ENCODE results near the gene PLA2G4C.
"Not testable (repeated sequence)": the region's sequence is repeated elsewhere in the genome, so short reads cannot be mapped to it uniquely, and the experiment has no call there.

Gene PLA2G4C

DNA sequence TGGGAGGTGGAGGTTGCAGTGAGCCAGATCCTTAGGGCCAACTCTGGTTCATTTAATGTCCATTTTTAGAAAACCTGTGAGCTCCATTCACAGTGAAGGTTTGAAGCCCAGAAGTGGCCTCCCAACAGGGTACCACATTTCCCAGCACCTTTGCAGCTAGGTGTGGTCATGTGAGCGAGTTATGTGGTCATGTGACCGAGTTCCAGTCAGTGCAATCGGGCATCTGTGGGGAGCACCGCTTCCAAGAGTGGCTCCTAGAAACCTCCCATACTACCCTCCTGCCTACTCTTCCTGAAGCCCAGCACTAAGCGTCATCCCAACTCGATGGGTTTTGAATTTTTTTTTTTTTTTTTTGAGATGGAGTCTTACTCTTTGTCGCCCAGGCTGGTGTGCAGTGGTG is 663 bp upstream of the PLA2G4C start:
- DNase-seq = no peak

DNA sequence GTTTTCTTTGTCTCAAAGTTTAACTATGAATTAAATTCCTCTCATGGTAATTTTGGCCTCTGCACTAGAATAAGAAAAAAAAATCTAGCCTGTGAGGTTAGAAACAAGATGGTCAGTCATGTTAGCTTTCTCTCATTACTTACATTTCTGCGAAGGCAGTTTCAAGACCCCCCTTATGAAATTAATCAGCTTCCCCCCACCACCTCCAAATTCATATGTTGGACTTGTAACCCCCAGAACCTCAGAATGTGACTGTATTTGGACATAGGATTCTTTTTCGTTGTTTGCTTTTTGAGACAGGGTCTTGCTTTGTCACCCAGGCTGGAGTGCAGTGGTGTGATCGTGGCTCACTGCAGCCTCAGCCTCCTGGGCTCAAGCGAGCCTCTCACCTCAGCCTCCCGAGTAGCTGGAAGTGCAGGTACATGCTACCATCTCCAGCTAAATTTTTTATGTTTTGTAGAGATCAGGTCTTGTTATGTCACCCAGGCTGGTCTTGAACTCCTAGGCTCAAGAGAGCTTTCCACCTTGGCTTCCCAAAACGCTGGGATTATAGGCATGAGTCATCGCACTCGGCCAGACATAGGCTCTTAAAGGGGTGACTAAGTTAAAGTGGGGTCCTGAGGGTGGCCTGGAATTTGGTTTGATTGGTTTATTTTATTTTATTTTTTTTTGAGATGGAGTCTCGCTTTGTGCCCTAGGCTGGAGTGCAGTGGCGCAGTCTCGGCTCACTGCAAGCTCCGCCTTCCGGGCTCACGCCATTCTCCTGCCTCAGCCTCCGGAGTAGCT is 1.4 kb downstream of the PLA2G4C start:
- no peak for DNase-seq

DNA sequence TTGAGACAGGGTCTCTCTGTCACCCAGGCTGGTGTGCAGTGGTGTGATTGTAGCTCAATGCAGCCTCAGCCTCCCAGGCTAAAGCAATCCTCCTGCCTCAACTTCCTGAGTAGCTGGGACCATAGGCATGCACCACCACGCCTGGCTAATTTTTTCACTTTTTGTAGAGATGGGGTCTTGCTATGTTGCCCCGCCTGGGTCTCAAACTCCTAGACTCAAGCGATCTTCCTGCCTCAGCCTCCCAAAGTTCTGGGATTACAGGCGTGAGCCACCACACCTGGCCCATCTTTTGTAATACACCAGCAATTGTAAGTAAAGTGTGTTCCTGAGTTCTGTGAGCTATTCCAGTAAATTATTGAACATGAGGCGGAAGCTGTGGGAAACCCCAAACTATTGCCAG is 6.7 kb downstream of the PLA2G4C start:
- DNase-seq = no peak

DNA sequence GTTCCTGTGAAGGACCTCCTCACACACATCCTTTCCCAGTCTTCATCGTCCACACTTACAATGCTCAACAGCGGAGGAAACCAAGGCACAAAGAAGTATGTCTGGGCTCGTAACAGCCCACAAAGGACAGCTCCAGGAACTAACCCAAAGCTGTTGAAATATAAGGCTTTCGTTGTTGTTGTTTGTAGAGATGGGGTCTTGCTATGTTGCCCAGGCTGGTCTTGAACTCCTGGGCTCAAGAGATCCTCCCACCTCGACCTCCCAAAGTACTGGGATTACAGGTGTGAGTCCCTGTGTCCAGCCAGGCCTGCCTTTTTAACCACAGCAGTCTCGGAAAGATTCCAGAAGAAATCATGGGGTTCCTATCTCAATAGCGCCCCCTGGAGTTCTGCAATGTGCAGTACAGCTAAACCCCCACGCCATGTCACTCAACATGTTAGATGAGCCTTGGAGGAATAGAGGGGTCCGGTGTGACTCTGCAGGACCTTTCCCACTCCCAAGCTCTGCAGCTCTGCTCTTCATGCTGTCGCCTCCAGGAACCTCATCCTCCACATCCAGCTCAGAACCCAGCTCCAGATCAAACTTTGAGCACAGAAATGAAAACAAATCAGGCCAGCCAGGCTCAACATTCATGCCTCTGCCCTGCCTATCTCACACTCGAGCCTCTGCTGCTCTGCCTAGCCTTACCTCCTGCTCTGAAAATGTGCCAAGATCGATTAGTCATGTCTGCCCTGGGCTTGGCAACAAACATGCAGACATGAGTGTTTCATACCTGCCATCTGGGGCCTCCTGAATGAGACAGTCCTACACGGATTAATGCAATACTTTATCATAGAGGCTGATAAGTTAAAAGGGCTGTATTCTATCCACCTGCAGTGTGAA is 7.5 kb downstream of the PLA2G4C start:
- peak; percentile 39 to 46 for DNase-seq

DNA sequence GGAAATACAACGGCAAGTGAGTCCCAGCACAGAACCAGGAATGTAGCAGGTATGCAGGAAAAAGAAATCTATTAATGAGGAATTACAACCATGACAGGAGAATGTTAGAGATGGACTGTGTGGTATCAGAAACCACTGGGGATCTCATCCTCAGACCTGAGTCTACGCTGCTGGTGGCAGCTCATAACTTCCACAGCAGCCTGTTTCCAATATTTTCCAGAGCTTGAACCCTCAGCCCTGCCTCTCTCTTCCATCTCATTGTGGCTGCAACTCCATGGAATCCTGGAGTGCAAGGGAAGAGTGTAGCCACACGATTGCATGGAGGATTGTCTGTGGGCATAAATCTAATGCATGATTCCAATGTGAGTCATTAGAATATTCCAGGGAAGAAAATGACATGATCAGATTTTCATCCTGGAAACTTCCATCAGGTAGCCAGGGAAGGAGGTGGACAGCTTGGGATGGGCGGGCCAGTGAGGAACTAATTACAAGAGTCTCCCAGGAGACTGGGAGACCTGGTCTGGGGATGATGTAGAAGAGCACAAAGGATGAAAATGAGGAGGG is 14.9 kb downstream of the PLA2G4C start:
- no peak for DNase-seq

DNA sequence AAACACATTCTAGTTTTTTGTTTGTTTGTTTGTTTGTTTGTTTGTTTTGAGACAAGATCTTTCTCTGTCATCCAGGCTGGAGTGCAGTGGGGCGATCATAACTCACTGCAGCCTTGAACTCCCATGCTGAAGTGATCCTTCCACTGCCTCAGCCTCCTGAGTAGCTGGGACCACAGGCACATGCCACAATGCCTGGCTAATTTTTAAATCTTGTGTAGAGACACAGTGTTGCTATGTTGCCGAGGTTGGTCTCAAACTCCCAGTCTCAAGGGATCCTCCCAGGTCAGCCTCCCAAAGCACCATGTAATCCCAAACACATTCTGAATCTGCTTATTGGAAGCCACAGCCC is 15.8 kb downstream of the PLA2G4C start:
- DNase-seq = no peak

DNA sequence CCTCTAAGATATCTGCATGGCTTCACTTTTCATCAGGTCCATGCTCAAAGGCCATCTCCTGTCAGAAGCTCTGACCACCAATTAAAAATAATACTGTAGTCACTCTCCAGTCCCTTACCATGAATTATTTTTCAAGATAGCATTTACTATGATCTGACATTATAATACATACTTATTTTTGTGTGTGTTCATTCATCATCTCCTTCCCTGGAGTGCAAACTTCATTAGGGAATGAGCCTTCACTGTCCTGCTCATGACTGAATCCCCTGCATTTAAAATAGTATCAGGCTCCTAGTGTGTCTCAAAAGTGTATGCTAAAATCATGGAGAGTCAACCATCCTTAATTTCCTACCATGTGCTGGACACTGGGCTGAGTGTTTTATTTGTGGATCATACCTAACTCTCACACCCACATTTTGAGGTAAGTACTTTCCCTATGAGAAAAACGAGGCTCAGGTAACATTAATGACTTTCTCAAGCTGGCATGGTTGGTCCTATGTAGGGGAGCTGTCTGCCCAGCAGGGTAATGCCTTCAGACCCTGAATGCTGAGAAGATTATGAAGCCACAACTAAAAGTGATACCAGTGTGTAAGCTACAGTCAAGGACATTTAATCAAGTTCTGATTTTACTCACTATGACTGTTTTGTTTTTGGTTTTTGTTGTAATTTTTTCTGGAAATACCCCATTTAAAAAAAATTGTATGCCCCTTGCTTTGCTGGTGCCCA is 16.3 kb downstream of the PLA2G4C start:
- no peak for DNase-seq

DNA sequence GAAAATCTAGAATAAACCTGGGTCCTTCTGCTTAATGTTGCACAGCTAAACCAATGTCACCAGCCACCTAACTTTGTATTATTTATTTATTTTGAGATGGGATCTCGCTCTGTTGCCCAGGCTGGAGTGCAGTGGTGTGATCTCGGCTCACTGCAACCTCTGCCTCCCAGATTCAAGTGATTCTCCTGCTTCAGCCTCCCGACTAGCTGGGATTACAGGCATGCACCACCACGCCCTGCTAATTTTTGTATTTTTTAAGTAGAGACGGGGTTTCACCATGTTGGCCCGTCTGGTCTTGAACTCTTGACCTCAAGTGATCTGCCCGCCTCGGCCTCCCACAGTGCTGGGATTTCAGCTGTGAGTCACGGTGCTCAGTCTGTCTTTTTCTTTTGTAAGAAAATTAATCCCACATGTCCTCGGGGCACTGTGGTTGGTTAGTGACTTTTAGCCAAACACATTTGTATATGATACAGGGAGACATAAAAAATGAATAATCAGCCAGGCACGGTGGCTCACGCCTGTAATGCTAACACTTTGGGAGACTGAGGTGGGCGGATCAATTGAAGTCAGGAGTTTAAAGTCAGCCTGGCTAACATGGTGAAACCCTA is 19.4 kb downstream of the PLA2G4C start:
- DNase-seq = not testable (repeated sequence)

DNA sequence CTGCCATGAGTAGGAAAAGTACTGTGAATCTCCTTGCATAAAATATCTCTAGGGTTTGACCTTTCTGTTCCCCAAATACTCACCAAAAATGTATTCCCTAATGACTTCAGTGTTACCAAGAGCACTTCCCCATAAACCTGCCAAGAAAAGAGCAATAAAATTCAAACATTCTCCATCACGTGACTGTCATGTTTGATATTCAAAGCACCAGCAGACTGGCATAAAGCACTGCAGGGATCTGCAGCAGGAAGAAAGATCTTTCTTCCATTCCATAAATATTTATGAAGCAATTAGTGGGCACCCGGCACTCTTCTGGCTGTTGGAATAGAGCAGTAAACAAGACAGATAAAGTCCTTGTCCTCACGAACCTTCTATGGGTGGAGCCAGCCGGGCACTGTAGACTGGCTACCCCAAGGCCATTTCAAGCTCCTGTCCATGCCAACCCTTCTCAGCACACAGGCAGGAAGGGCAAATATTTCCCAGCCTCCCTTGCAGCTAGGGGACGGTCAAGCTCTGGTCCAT is 20.3 kb downstream of the PLA2G4C start:
- no peak for DNase-seq

DNA sequence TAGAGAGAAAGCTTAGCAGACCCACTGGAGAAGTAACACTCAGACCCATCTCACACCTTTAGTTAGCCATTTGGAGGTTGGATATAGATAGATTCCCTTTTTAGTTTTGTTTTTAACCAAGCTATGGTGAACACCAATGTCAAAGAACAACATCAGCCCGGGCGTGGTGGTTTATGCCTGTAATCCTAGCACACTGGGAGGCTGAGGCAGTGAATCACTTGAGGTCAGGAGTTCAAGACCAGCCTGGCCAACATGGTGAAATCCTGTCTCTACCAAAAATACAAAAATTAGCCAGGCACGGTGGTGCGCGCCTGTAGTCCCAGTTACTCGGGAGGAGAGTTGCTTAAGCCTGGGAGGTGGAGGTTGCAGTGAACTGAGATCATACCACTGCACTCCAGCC is 21.6 kb downstream of the PLA2G4C start:
- DNase-seq = not testable (repeated sequence)

DNA sequence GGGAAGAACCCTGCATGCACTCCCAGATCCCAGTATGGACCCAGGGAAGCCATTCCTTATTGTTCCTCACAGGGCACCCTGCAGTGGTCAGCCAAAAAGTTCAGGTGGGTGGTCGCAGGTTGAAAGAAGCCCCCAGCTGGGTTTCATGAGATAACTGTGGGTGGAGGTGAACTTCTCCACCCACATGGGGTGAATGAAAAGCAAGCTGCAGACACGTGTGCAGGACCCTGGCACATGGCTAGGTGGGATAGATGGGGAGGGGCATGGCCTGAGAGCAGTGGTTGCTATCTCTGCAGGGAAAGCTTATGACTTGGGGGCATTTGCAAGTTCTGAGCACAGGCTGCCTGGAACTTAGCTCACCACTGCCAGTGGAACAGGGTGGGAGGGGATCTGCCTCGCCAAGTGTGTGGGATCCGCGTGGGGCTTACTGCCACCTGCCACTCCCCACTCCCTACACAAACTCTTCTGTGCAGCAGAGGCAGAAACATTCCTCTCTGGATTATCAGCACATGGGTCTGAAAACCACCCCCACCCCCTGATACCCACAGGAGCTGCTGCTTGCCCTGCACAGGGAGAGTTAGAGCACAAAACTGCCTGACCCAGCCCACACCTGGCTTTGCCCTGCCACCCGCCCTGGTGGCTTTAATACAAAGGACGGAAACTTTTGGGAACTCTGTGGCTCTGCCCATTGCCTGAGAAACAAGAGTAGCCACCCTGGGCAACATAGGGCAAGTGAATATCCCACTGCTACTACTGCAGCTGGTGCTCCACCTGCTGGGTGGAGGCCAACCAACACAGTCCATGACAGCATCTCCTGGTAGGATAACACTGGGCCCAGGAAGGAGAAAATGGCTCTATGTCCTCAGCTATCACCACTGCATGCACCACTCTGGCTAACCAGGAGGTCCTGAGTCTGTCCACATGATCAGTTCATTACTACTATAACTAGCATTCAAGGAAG is 24.4 kb downstream of the PLA2G4C start:
- DNase-seq = no peak

DNA sequence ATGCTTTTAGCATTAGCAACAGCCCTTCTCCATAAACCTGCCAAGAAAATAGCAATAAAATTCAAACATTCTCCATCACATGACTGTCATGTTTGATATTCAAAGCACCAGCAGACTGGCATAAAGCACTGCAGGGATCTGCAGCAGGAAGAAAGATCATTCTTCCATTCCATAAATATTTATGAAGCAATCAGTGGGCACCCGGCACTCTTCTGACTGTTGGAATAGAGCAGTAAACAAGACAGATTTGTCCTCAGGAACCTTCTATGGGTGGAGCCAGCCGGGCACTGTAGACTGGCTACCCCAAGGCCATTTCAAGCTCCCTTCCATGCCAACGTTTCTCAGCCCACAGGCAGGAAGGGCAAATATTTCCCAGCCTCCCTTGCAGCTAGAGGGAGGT is 25.5 kb downstream of the PLA2G4C start:
- DNase-seq = no peak

DNA sequence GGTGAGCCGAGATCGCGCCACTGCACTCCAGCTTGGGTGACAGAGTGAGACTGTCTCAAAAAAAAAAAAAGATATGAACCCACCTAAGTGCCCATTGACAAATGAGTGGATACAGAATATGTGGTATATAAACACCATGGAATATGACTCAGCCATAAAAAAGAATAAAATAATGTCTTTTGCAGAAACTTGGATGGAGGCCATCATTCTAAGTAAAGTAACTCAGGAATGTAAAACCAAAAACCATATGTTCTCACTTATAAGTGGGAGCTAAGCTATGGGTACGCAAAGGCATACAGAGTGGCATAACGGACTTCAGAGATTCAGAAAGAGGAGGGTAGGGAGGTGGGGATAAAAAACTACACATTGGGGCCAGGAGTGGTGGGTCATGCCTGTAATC is 29.5 kb downstream of the PLA2G4C start:
- DNase-seq = no peak

DNA sequence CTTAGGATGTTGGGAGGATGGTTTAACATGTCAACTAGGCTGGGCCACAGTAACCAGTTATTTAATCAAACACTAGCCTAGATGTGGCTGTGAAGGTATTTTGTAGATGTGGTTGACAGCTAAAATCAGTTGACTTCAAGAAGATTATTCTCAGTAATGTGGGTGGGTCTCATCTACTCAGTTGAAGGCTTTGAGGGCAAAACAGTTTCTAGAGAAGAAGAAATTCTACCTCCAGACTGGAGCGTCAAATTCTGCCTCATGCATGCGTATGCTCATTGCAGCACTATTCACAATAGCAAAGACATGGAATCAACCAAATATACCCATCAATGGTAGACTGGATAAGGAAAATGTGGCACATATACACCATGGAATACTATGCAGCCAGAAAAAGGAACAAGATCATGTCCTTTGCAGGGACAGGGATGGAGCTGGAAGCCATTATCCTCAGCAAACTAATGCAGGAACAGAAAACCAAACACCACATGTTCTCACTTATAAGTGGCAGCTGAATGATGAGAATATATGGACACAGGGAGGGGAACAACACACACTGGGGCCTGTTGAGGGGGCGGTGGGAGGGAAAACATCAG is 40.3 kb downstream of the PLA2G4C start:
- DNase-seq = not testable (repeated sequence)

DNA sequence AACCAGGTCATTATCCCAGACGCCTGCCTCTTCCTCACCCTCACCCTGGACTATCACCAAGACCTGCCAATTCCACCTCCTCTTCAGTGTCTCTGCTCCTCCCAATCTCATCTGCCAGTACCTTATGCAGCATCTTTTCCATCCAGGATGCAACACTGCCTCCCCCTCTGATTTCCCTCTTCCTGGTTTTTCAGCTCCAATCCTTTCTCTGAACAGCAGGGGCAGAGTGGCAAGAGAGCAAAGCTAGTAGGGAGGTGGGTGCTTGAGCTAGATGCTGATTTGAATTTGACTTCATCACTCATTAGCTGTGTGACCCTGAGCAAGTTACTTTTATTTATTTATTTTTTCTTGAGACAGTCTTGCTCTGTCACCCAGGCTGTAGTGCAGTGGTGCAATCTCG is 41.2 kb downstream of the PLA2G4C start:
- no peak for DNase-seq

DNA sequence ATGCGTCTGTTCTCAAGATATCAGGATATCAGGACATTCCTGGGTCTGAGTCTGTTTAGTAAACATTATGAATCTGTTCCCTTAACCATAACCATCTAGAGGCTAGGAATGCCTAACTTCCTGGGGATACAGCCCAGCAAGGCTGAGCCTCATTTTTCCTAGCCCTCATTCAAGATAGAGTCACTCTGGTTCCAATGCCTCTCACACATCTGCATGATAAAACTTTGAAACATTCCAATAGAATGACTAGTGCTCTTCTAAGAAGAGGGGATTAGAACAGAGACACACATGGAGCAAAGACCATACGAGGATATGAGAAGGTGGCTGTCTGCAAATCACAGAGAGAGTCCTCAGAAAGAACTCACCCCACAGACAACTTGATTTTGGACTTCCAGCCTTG is 46.1 kb downstream of the PLA2G4C start:
- no peak for DNase-seq

DNA sequence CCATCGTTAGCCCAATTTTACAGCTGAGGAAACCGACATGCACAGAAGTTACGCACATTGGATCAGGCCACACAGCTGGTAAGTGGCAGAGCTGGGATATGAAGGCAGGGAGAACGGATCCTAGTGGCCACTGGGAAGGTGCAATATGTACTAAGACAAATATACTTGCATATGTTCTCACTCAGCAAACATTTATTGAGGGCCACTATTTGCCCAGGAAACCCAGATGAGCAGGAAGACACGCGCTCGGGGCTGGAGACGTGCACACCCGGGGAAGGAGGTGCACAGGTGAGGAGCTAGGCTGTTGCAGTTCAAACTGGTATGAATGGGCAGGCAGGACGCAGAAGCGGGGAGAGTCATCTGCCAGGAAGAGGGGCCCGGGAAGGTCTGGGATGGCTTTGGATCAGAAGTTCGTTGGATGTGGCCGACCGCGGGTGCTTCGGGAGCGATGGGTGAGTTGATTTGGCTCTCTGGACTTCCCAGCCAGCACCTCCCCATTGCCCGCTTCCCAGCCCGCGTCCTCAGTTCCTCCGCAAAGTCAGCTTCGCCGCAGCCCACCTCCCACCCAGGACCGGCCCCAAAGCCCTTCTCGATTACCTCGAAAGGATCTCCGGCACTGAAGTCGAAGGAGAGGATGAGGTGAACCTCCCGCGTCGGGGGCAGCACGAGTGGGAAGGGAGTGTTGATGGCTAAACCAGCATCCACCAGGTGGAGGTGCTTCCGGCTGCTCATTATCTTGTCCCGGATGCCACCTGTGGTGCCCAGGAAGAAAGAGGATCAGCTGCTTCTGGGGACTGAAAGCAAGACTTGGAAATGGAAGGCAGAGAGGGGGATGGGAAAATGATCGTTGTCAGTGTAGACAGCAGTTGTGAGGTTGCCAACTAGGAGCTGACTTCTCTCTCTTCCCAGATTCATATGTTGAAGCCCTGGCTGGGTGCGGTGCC is 48.9 kb downstream of the PLA2G4C start:
- no peak for DNase-seq

DNA sequence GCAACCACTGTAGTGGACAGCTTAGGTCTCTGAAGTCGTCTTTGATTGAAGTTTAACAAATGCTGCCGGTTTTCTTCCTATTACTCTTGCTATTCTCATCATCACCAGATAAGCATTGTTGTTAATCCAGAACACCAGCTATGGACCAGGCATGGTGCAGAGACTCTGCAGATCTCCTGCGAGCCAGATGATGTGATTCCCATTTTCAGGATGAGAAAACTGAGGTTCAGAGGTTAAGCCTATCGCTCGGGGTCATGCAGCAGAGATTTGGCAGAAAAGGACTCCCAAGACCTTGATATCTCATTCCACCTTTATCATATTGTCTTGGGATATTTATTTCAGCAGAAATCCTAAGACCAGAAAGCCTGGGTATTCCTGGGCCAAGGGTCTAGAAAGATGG is 50.2 kb downstream of the PLA2G4C start:
- no peak for DNase-seq

DNA sequence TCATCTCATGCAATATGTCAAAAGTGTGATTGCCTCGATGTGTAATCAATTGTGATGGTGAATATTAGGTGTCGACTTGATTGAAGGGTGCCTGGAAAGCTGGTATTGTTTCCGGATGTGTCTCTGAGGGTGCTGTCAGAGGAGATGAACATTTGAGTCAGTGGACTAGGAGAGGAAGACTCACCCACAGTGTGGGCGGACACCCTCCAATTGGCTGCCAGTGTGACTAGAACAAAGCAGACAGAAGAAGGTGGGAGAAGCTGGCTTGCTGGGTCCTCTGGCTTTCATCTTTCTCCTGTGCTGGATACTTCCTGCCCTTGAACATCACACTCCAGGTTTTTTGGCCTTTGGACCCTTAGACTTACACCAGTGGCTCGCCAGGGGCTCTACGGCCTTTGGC is 51.3 kb downstream of the PLA2G4C start:
- DNase-seq = no peak

DNA sequence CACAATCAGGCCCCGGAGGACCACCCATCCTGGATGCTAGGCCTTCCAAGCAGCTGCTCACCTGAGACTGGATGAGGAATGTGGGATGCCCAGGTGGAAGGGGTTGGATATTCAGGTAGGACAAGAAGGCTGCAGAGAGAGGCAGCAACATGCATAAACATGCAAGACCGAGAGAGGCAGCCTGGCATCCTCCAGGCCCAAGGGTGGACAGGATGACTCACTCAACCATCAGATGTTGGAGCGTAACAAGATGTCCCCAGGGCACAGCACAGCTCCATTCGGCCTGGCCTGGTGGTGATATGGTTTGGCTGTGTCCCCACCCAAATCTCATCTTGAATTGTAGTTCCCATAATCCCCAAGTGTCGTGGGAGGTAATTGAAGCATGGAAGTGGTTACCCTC is 56.8 kb downstream of the PLA2G4C start:
- DNase-seq = no peak

Measured in inflammatory macrophage (primary cell).